ENCODE measurements around the gene SRF.

DNA sequence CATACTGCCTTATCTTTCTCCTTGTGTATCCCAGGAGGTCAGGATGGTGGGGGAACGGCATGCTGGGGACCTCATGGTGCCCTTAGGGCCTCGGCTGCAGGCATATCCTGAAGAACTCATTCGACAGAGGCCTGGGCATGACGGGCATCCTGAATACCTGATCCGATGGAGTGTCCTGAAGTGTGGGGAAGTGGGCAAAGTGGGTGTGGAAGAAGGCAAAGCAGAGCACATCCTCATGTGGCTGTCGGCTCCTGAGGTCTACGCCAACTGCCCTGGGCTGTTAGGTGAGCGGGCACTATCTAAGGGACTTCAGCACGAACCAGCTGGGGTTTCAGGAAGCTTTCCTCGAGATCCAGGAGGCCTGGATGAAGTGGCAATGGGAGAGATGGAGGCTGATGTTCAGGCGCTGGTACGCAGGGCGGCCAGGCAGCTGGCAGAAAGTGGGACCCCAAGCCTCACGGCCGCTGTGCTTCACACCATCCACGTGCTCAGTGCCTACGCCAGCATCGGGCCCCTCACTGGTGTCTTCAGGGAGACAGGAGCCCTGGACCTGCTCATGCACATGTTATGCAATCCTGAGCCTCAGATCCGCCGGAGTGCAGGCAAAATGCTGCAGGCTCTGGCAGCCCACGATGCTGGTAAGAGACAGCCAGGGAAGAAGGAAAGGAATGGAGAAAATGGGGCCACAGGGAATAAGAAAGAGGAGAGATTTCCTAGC is 13.4 kb downstream of the SRF start:
- TF ChIP-seq, protein P1, sequence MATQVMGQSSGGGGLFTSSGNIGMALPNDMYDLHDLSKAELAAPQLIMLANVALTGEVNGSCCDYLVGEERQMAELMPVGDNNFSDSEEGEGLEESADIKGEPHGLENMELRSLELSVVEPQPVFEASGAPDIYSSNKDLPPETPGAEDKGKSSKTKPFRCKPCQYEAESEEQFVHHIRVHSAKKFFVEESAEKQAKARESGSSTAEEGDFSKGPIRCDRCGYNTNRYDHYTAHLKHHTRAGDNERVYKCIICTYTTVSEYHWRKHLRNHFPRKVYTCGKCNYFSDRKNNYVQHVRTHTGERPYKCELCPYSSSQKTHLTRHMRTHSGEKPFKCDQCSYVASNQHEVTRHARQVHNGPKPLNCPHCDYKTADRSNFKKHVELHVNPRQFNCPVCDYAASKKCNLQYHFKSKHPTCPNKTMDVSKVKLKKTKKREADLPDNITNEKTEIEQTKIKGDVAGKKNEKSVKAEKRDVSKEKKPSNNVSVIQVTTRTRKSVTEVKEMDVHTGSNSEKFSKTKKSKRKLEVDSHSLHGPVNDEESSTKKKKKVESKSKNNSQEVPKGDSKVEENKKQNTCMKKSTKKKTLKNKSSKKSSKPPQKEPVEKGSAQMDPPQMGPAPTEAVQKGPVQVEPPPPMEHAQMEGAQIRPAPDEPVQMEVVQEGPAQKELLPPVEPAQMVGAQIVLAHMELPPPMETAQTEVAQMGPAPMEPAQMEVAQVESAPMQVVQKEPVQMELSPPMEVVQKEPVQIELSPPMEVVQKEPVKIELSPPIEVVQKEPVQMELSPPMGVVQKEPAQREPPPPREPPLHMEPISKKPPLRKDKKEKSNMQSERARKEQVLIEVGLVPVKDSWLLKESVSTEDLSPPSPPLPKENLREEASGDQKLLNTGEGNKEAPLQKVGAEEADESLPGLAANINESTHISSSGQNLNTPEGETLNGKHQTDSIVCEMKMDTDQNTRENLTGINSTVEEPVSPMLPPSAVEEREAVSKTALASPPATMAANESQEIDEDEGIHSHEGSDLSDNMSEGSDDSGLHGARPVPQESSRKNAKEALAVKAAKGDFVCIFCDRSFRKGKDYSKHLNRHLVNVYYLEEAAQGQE (IDR thresholded peaks at IDR 0.05; ENCODE audit: insufficient read depth in 1 of 2, low read depth in 2 of 2, low read length in 2 of 2): no peak
- no peak for TF ChIP-seq POLR2AphosphoS5 (IDR thresholded peaks at IDR 0.05; ENCODE audit: low read depth, low read length)
- no peak for TF ChIP-seq SIN3A (IDR thresholded peaks at IDR 0.05; ENCODE audit: borderline replicate concordance, insufficient read depth, low read length)
